Dedifferentiated amniotic fluid mesenchymal stem cell (primary cell): ENCODE measurements around the gene VSIG2.

Experiments
- DNase-seq: peaks from one replicate; pipeline ENCODE4 v3.0.0-alpha.2; 2016; ENCODE audit errors: extremely low spot score

The VSIG2 gene

GRCh38 chr11:124748481-124749343, 3.3 kb downstream of the VSIG2 start:
- DNase-seq: no peak

GRCh38 chr11:124748100-124748418, 4.0 kb downstream of the VSIG2 start:
- DNase-seq: no peak

GRCh38 chr11:124747406-124748099, 4.5 kb downstream of the VSIG2 start:
- no peak for DNase-seq

- DNase-seq: no peak
Observed at GRCh38 chr11:124746621-124747243, 5.3 kb downstream of the VSIG2 start.

GRCh38 chr11:124745835-124746620, 6.0 kb downstream of the VSIG2 start:
- no peak for DNase-seq

GRCh38 chr11:124745270-124745834, 6.7 kb downstream of the VSIG2 start:
- no peak for DNase-seq

- DNase-seq: no peak
Observed at GRCh38 chr11:124743050-124743449, 9.0 kb downstream of the VSIG2 start.

GRCh38 chr11:124742555-124742954, 9.5 kb downstream of the VSIG2 start:
- DNase-seq: no peak

GRCh38 chr11:124740277-124740882, 11.7 kb downstream of the VSIG2 start:
- no peak for DNase-seq

- peak; percentile 84 for DNase-seq
Observed at GRCh38 chr11:124739479-124740276, 12.4 kb downstream of the VSIG2 start, which contains the start of gene NRGN. TSS of gene NRGN (plus strand) at chr11:124739942. CDS start at chr11:124740085, 143 bp downstream.

GRCh38 chr11:124738713-124739478, 13.2 kb downstream of the VSIG2 start:
- no peak for DNase-seq

GRCh38 chr11:124737638-124738305, 14.3 kb downstream of the VSIG2 start:
- DNase-seq: no peak

GRCh38 chr11:124736736-124737135, 15.3 kb downstream of the VSIG2 start:
- no peak for DNase-seq

GRCh38 chr11:124732230-124732629, 19.8 kb downstream of the VSIG2 start:
- no peak for DNase-seq

- no peak for DNase-seq
Observed at GRCh38 chr11:124729571-124729970, 22.5 kb downstream of the VSIG2 start.

- DNase-seq: no peak
Observed at GRCh38 chr11:124728134-124728533, 23.9 kb downstream of the VSIG2 start.

- no peak for DNase-seq
Observed at GRCh38 chr11:124727474-124727873, 24.6 kb downstream of the VSIG2 start.

- no peak for DNase-seq
Observed at GRCh38 chr11:124725719-124726105, 26.3 kb downstream of the VSIG2 start.
